Endothelial cell of hepatic sinusoid (primary cell): Measurements from ENCODE around the gene LRRN3.
"Not testable (repeated sequence)": the region's sequence is repeated elsewhere in the genome, so short reads cannot be mapped to it uniquely, and the experiment has no call there.

ENCODE experiments used
- in situ Hi-C: cut with HindIII; loops from 2 replicates; pipeline ENCODE4 v1.10.0; 2017; ENCODE audit warnings: low sequenced_read_pairs

The LRRN3 gene

GRCh38 chr7:111090846-111091245 is at the start of gene LRRN3:
Gene LRRN3, plus strand, starts transcription at chr7:111091127. Its CDS starts 31,646 bp downstream, at chr7:111122773.
- in situ Hi-C loops = no loop called here

GRCh38 chr7:111041577-111041976 is 49.4 kb upstream of the LRRN3 start:
- in situ Hi-C loops = no loop called here

GRCh38 chr7:111042842-111043241 is 48.1 kb upstream of the LRRN3 start:
- in situ Hi-C loops = no loop called here

- in situ Hi-C loops = no loop called here
Observed at GRCh38 chr7:111043561-111043960, 47.4 kb upstream of the LRRN3 start.

- in situ Hi-C loops = no loop called here
Observed at GRCh38 chr7:111045449-111045848, 45.5 kb upstream of the LRRN3 start.

GRCh38 chr7:111047595-111047994 is 43.3 kb upstream of the LRRN3 start:
- in situ Hi-C loops = no loop called here

GRCh38 chr7:111049971-111050680 is 40.8 kb upstream of the LRRN3 start:
- in situ Hi-C loops = no loop called here

- in situ Hi-C loops = no loop called here
Observed at GRCh38 chr7:111050875-111051416, 40.0 kb upstream of the LRRN3 start.

- in situ Hi-C loops = no loop called here
Observed at GRCh38 chr7:111051832-111052231, 39.1 kb upstream of the LRRN3 start.

GRCh38 chr7:111053035-111053434 is 37.9 kb upstream of the LRRN3 start:
- in situ Hi-C loops = no loop called here

GRCh38 chr7:111056371-111056770 is 34.6 kb upstream of the LRRN3 start:
- in situ Hi-C loops = no loop called here

GRCh38 chr7:111057066-111057465 is 33.9 kb upstream of the LRRN3 start:
- in situ Hi-C loops = no loop called here

GRCh38 chr7:111059833-111060232 is 31.1 kb upstream of the LRRN3 start:
- in situ Hi-C loops = no loop called here

- in situ Hi-C loops = no loop called here
Observed at GRCh38 chr7:111063166-111063565, 27.8 kb upstream of the LRRN3 start.

- in situ Hi-C loops = no loop called here
Observed at GRCh38 chr7:111067251-111067650, 23.7 kb upstream of the LRRN3 start.

GRCh38 chr7:111067682-111068081 is 23.2 kb upstream of the LRRN3 start:
- in situ Hi-C loops = no loop called here

- in situ Hi-C loops = no loop called here
Observed at GRCh38 chr7:111068618-111069017, 22.3 kb upstream of the LRRN3 start.

- in situ Hi-C loops = no loop called here
Observed at GRCh38 chr7:111071556-111071955, 19.4 kb upstream of the LRRN3 start.

- in situ Hi-C loops = not testable (repeated sequence)
Observed at GRCh38 chr7:111072658-111073057, 18.3 kb upstream of the LRRN3 start.

- in situ Hi-C loops = no loop called here
Observed at GRCh38 chr7:111074071-111074747, 16.7 kb upstream of the LRRN3 start.

GRCh38 chr7:111074748-111075146 is 16.2 kb upstream of the LRRN3 start:
- in situ Hi-C loops = no loop called here

- in situ Hi-C loops = no loop called here
Observed at GRCh38 chr7:111075498-111075897, 15.4 kb upstream of the LRRN3 start.
